ENCODE results near the gene NEMP1. TPM values are rescaled to one million over a fixed set of nuclear protein-coding genes. Genes with fewer than 3 reads are reported as not detected.

NEMP1 gene
- total and polyA plus RNA-seq, 2 of the 13 experiments (the other 11 are each of a cell fraction or from before 2014, with no cell fraction given), result 11.4 to 12.9 TPM

- no peak for TF ChIP-seq ZNF609 (CRISPR knock-in tag; IDR thresholded peaks at IDR 0.05; ENCODE audit: borderline replicate concordance)
- TF ChIP-seq SRSF9 (IDR thresholded peaks at IDR 0.05; ENCODE audit: borderline replicate concordance, insufficient read depth, low read depth, low read length, poor library complexity, severe bottlenecking), result no peak
- no peak for TF ChIP-seq TCF7L2 (IDR thresholded peaks at IDR 0.05; ENCODE audit: low read depth, low read length)
- TF ChIP-seq AGO1 (IDR thresholded peaks at IDR 0.05; ENCODE audit: low read depth, low read length, poor library complexity, severe bottlenecking), result peak; percentile 55
Measured at GRCh38 chr12:57096748-57097553, 18.4 kb upstream of the NEMP1 start (continued).

GRCh38 chr12:57096099-57096572 is 17.5 kb upstream of the NEMP1 start:
- CTCF ChIA-PET (ENCODE audit: low intra/inter-chr PET ratio, low total read pairs), result no interaction called here
- POLR2A ChIA-PET, result interaction anchor here (0.9 to 13.5 kb wide), 6 partner anchors 9 to 134 kb away, joined by 3 to 309 read pairs (median 4); partner anchors contain the start of genes LRP1, NEMP1, SHMT2 and STAT6
- H3K79me2 ChIP-seq (ENCODE audit: insufficient read depth, low read length), result no peaks in the 10 kb centered on the region
- H3K36me3 ChIP-seq (replicated peaks in 1 of 2; ENCODE audit: control insufficient read depth in 1 of 2, insufficient read depth in 2 of 2, low read length in 2 of 2), result peaks cover 14 to 32% of the 10 kb centered on the region in 2 experiments; a peak in 4 of 5 replicates
- no peak; the same call in 2 of the 3 replicates for ATAC-seq
- H3K4me1 ChIP-seq (ENCODE audit: insufficient read depth, low read length), result peaks cover 26% of the 10 kb centered on the region
- H3K27ac ChIP-seq (ENCODE audit: extremely low read length, insufficient read depth, low read length), result peak overlapping the region; percentile 9
- H2AFZ ChIP-seq (ENCODE audit: low read length), result no peak overlapping the region
- no peaks in the 10 kb centered on the region for H3K9me3 ChIP-seq (ENCODE audit: low read length)
- no peak overlapping the region for H3K9ac ChIP-seq (ENCODE audit: insufficient read depth, low read depth, low read length)
- FAIRE-seq, result no peak
- no peak overlapping the region for H3K4me2 ChIP-seq (ENCODE audit: low read depth, low read length)
- no peak for DNase-seq (ENCODE audit: low spot score)
- TF ChIP-seq ZFP90 (CRISPR knock-in tag; IDR thresholded peaks at IDR 0.05; ENCODE audit: borderline replicate concordance) (no peak), POLR2G (IDR thresholded peaks at IDR 0.05; ENCODE audit: low read depth, low read length) (peak; percentile 33), KDM2A (CRISPR knock-in tag; IDR thresholded peaks at IDR 0.05; ENCODE audit: borderline replicate concordance, low read depth) (peak; percentile 24; the same call in 1 of the 2 replicates), ZBTB39 (CRISPR knock-in tag; IDR thresholded peaks at IDR 0.05) (no peak), AGO2 (optimal IDR thresholded peaks at IDR 0.05; ENCODE audit: low read depth, low read length) (peak; percentile 3), PAF1 (CRISPR knock-in tag; IDR thresholded peaks at IDR 0.05) (0 out of 2 replicates have a peak, but pooled peaks have one; percentile 54), NR0B2 (CRISPR knock-in tag; IDR thresholded peaks at IDR 0.05) (no peak), TAF1 (CRISPR knock-in tag; IDR thresholded peaks at IDR 0.05) (no peak)
- intact Hi-C loops (cut with micrococcal nuclease; ENCODE audit: unreplicated experiment), result no loop called here
- in situ Hi-C loops (cut with HindIII; ENCODE audit: extremely low pct_ligation_motif_present, low pct_unique_long_range_greater_than_20kb), result no loop called here
- no TSS peak for BruUV-seq (replicated peaks)
- H4K20me1 ChIP-seq (ENCODE audit: insufficient read depth, low read length), result 0 out of 2 replicates have a peak, but pooled peaks cover 6% of the 10 kb centered on the region
- H3K27me3 ChIP-seq (ENCODE audit: control insufficient read depth in 1 of 2, insufficient read depth in 2 of 2, low read length in 2 of 2), result no peaks in the 10 kb centered on the region
- no peak overlapping the region for H3K4me3 ChIP-seq (replicated peaks in 1 of 3; ENCODE audit: insufficient read depth in 1 of 3, low read depth in 2 of 3, low read length in 3 of 3)
- whole genome bisulfite sequencing (ENCODE audit: low lambda C conversion rate), result 93% methylated on average over 5 of the region's 6 CpGs

All from HepG2 (cell line).